GM19397 (cell line): ENCODE measurements around the gene OCA2.
"Not testable (repeated sequence)": the region's sequence is repeated elsewhere in the genome, so short reads cannot be mapped to it uniquely, and the experiment has no call there.

Source experiments
- ATAC-seq: cut with Tn5 transposase; IDR thresholded peaks from one replicate; pipeline ENCODE4 v1.9.1; 2021; ENCODE audit warnings: mild to moderate bottlenecking, moderate library complexity; ENCODE audit not compliant: unreplicated experiment

OCA2 gene

DNA sequence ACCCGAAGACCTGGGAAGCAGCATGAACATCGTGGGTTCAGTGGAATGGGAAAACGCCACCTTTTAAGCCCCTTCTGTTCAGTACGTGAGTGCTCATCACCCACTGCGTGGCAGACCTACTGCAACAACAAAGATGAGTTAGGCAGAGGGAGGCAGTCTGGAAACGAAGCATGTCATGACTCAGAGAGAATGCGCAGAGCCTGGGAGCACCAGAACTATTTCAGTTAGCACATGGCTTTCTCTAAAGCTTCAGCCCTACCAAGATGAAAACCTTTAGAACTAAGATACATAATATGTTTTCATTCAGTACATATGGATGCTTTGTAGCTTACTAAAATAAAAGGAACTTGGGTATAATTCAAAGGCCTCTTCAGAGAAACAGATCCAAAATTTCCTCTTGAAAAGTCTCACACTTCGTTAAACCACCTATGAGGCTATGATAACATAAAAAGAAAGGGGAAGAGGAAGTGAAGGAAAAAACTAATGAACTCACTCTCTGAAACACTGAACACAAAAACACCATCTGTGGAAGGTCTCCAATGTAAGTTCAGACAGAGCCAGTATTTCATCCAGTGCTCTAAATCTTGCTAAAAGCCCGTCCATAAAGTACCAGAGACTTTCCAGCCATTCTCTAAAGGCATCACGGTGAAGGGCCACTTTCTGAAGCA, 140.1 kb downstream of the OCA2 start:
- no peak for ATAC-seq

DNA sequence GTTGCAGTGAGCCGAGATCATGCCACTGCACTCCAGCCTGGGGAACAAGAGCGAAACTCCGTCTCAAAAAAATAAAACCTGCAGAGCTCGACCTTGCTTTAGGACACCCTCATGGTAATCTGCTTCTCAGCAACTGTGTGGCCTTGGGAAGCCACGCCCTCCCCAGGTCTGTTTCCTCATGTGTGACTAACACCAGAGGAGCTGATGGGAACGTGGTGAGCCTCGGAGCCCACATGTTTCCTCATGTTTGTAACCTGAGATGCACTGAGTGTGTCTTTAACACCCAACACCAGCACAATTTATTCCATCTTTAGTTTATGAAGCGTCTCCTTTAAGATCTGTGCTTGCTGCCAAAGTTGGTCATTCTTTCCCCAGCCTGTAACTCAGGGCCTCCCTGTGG, 142.8 kb downstream of the OCA2 start:
- ATAC-seq = no peak

DNA sequence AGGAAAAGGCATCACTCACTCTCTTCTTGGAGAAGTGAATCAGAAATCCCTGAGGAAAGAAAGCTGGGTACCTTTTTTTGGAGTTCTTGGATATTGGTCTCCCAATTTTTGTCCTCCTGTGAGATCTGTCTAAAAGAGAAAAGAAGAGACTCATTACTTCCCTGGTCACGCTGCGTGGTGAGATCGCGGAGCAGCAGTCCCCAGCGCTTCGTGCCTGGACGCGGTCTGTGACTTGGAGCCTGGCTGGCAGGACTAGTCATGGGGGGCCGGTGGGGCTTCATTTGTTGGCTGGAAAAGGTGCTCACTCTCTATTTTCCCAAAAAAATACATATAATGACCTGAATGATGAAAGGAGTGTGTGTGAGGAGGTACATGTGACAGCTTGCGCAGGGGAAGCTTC, 144.0 kb downstream of the OCA2 start:
- no peak for ATAC-seq

DNA sequence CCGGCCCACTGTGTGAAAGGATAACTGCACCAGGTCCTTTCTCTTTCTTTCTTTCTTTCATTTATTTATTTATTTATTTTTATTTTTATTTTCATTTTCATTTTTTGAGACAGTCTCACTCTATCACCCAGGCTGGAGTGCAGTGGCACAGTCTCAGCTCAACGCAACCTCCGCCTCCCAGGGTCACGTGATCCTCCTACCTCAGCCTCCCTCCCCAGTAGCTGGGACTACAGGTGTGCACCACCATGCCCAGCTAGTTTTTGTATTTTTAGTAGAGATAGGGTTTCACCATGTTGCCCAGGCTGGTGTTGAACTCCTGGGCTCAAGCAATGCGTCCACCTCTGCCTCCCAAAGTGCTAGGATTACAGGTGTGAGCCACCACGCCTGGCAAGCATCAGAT, 146.5 kb downstream of the OCA2 start:
- ATAC-seq = not testable (repeated sequence)

DNA sequence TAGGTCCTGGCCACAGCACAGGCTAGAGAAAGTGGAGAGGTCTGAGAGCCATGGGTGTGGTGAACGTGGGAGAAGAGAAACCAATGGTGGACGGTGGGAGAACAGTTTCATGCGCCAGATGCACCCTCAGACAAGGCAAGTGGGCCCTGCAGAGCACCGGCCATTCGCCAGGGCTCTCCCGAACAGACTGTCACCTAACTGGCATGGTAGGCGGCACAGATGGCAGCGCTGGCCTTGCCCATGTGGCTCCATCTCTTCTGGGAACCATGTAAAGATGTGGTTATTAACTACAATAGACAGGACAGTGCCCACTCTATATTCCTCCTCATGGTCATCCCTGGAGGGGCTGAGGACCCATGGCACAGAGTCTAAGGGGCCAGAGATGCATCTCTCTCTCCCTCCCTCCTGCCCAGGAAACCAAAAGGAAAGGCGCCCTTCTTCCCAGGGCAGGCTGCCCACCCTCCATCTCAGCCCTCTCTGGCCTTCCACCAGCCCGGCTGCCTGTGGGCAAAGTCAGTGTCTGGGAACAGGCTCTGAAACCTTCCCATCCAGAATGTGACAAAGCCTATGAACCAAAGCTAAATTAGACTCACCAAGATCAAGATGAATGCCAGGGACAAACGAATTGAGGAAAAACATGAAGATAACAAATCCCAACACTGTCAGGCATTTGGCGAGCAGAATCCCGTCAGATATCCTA, 147.8 kb downstream of the OCA2 start:
- no peak for ATAC-seq

DNA sequence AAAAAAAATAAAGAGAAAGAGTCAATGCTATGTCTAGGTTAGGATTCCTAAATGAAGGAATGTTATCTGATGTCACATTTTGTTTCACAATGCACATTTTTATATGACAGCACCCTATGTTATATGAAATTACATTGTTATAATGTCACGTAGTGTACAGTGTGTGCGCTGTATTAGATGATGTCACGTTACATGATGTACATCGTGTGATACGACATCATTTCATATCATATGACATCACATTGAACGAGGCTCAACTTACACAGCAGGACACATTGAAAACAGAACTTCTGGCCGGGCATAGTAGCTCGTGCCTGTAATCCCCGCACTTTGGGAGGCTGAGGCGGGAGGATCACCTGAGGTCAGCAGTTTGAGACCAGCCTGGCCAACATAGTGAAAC, 150.0 kb downstream of the OCA2 start:
- no peak for ATAC-seq

DNA sequence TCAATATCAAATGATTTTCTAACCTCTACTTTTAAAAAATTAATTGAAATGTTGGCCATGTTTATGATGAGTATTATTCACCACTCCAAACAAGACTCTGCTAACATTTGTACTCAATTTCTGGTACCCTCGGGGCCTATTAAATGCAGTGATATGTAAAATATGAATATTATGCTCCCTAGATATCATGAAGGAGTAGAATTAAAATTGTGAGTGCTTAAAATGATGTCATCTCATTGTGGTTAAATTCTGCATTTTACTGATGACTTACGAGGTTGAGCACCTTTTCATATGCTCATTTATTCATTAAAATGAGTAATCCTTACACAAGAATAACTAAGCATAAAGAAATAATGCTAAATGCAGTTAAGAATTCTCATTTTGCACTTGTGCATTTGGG, 159.9 kb downstream of the OCA2 start:
- no peak for ATAC-seq

DNA sequence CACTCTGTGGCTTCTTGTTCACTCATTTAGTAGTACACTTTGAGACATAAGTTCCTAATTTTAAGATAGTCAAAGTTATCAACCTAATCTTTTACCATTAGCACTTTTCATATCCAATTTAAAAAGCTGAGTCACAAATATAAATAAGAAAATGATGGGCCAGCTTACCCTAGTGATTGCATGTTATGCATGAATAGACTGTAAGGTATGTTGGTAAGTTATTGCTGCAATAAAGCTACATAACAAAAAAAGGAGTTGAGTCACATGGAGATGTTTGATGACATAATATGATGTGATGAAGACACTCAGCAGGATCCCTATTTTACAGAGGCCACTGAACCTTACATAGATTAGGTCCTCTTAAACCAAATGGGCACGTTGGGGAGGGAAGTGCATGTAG, 161.3 kb downstream of the OCA2 start:
- ATAC-seq = no peak

DNA sequence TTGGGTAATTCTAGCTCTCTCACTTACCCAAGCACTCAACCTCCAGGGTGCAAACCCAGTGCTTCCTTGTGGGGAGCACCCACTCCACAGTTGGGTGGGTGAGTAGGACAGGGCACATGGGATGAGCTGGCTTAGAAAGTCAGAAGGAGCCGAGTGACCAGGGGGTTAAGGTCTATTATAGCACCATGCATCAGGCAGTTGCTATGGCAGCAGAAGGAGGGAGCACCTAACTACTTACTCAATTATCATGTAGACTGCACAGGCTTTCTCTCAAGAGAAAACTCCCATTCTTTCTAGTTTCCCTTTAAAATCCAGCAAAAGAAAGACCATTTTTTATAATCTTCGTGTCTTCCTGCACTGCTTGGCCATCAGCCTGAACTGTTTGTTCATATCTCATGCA, 163.0 kb downstream of the OCA2 start:
- no peak for ATAC-seq

DNA sequence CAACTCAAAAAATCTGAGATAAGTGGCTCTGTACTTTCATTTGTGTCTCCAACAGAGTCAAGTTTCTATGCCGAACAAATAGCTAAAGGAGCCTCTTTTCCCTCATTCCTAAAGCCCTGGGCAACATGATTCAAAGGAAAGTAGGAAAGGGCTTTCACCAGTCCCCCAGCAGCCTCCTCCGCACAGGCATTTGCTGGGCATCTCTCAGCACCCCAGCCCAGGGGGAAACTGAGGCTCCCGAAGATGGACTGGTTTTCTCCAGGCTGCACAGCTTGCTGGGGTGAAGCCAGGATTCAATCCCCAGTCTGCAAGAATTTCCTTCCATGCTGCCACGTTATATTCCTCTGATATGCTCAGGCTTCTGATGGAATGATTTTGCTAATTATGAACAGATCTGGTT, 163.8 kb downstream of the OCA2 start:
- no peak for ATAC-seq

DNA sequence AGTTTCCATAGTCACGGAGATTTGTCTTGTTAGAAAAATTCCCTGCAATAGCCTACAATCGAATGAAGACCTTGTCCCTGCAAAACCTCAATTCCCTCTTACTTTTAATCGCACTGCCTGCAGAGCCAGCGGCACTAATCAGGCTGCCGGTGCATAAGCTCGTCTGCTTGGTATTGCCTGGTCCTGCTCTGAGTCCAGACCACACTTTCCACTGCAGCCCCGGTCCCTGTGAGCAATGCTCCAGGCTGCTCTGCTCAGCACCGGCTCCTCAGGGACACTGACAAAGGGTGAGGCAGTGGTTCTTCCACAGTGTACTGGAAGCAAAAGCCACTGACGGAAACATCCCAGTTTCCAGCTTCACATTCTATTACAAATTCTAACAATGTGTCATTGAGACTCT, 164.3 kb downstream of the OCA2 start:
- no peak for ATAC-seq

DNA sequence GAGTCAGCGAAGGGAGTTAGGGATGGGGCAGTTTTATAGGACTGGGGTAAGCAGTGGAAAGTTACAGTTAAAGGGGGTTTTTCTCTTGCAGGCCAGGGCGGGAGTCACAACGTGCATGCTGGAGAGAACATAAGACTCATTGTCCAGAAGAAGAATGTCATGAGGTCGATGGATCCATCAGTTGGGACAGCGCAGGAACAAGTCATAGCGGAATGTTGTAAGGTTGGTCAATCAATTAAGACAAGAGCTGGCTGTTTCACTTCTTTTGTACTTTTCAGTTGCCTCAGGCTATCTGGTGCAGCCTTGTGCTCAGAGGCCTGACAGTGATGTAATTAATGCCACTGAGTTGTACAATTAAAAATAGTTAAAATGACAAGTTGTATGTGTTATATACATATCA, 165.6 kb downstream of the OCA2 start:
- no peak for ATAC-seq

DNA sequence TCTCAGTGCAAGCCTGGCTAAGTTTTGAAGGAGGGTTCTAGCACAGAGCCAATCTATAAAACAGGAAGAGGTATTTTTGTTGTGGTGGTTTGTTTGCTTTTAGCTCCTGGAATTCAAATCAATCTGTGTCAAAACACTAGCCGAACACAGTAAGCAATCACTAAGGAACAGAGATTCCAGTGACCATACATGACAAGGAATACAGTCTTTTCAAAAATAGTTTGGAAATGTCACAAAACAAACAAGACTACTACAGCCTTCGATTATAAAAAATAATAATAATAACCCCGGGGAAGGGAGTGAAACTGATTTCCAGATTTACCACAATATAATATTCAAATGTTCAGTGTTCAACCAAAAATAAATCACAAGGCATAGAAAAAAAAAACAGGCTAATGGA, 166.5 kb downstream of the OCA2 start:
- no peak for ATAC-seq

DNA sequence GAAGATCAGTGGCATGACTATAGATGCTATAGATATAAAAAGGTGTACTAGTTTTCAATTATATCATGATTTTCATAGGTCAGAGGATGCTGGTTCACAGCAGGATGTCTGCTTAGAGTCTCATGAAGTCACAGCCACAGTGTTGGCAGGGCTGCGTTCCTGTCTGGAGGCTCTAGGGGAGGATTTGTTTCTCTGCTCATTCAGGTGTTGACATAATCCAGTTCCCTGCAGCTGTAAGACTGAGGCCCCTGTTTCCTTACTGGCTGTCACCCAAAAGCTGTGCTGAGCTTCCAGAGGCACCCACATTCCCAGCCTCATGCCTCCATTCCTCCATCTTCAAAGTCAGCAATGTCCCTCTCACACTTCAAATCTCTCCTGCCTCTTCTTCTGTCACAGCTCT, 170.7 kb downstream of the OCA2 start:
- ATAC-seq = no peak

DNA sequence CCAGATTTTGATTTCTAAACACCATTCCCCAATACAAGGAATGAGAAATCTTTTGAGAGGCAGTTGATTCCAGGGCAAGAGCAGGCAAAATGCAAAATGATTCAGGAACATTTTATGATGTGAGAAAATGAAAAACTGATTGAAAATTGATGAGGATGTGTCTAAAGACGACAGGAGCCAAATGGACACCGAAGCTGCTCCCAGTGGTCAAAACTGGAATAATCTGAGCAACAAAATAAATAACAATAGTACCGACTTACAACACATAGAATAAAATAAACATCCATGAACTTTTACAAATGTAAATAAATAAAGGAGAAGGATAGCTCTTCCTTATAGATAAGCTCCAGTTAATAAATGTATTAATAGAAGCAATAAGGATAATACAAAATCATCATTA, 186.8 kb downstream of the OCA2 start:
- ATAC-seq = no peak

DNA sequence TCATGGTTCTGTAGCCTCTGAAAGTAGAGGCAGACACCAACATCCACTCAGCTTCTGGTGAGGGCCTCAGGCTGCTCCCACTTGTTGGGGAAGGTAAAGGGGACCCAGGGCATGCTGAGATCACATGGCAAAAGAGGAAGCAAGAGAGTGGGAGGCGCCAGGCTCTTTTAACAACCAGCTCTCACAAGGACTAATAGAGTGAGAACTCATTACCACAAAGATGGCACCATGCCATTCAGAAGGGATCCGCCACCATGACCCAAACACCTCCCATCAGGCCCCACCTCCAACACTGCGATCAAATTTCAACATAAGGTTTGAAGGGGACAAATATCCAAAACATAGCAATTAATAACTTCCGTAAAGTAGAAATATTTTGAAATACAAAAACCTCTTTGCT, 192.3 kb downstream of the OCA2 start:
- no peak for ATAC-seq

DNA sequence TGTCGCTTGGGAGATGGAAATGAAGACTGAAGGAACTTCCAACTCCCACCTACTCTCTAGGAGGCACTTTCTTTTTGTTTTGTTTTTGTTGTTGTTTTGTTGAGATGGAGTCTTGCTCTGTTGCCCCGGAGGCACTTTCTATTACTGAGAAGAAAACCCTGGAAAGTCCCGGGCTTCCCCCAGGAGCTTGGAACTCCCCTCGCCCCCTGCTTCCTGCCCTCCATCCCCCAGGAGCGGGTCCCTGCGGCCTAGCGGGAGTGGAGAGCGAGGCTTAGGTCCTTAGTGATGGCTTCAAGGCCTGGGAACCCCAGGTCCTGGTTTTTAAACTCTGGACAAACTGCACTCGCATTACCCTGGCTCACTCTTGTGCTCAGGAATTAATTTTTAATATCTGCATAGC, 195.7 kb downstream of the OCA2 start:
- no peak for ATAC-seq

DNA sequence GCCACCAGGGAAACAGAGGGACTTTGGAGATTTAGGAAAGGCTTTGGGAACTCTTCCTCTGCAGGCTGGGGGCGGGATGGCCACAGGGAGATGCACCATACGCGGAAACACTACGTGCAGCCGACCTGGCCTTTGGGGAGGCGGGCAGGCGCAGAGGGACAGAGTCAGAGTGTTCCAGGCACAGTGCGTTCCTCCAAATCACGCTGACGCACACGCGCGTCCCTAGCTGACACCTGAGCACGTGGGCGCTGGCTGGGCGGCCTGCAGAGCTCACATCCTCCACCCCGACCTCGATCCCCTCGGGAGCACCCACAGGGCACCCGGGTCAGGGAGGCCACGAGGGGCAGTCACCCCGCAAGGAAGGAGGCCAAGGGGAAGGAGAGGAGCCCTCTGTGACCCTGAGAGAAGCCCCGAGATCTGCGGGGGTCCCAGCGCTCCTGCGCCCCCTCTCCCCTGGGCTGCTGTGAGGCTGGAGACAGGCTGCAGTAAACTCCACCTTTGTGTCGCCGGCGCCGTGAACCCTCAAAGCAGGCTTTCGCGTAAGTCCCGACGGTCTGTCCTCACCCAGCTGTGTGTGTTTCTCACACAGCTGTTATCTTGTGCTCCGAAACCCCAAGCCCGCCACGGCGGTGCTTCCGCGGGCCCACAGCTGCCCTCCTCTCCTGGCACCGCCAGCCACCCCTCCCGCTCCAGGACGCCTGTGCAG, 196.3 kb downstream of the OCA2 start:
- ATAC-seq = no peak

DNA sequence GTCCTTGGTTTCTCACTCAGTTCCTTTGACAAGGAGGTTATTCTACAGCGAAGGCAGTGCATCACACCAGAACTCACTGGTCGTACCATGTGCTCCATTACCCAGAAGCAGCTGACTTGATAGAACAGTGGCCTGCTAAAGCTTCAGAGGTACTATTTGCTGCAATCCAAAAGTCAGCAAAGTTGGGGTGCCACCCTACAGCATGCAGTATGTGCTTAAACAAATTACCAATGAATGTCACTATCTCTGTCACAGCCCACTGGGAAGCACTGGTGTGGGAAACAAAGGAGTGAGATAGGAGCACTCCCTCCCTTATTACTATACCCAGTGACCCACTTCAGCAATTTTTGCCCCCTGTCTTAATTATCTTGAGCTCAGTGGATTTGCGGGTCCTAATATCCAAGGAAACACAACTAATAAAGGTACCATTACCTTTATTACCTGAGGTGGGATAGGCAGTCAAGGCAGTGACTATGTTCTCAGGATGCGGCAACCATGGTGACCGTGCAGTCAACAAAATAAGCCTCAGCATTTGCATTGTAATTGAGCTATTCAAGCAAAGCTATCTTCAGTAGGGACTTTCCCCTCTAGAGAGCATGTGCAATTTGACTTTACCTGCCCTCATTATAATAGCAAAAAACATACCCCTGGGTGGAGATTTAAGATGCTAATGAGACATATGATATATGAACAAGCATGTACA, 199.4 kb downstream of the OCA2 start:
- no peak for ATAC-seq

DNA sequence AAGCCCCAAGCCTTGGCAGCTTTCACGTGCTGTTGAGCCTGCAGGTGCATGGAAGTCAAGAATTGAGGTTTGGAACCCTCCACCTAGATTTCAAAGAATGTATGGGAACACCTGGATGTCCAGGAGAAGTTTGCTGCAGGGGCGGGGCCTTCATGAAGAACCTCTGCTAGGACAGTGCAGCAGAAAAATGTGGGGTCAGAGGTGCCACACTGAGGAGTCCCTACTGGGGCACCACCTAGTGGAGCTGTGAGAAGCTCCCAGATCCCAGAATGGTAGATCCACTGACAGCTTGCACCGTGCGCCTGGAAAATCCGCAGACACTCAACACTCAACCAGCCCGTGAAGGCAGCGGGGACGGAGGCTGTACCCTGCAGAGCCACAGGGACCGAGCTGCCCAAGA, 201.6 kb downstream of the OCA2 start:
- ATAC-seq = no peak

DNA sequence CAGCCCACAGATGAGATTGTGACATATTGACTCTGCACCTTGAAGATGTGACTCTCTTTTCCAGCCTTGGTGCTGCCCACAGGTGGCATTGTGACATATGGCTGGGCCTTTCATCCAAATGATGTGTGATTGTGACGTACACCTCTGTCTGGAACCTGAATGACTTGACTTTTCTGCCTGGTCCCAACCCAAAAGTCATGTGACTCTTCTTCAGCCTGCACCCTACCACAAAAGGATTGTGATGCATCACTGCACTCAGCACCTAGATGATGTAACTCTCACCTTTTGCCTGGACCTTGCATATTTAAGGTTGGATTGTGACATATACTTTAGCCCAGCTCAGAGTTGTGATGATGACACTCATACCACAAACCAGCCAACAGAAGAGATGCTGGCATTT, 204.5 kb downstream of the OCA2 start:
- ATAC-seq = no peak

DNA sequence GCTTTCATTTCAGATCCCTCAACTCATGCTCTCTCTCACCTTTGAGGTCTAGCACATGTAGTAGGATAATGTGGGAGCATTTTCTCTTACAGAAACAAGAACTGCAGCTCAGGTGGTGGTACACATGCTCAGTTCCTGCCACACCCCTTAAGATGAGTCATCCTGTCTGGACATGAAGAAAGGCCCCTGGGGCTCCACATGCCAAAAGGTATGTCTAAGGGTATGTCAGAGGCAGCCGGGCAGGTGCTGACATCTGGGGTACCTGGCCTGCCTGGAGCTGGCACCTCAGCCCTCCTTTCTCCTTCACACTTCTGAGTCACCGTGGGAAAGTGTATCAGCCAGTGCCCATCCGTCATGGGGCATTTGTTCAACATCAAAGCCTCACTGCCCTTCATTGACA, 209.9 kb downstream of the OCA2 start:
- no peak for ATAC-seq
